OCI-LY3 (cell line): ENCODE measurements around the gene PTGIS.

Experiments used
- CTCF ChIP-seq: fragments of 200-600, 300-600 bp; sonication (generic); IDR thresholded peaks from 2 replicates; pipeline ENCODE4 v1.5.1; 2014; ENCODE audit warnings: antibody characterized with exemption, low read length, low read depth
- EZH2phosphoT487 ChIP-seq: fragments of 200-600 bp; shearing (Covaris generic); IDR thresholded peaks from 2 replicates; pipeline ENCODE4 v1.6.1; 2018; ENCODE audit warnings: antibody characterized with exemption, mixed run types, low read depth

GRCh38 chr20:49496553-49497397 lies 71.2 kb downstream of the PTGIS start:
- no peak for TF ChIP-seq CTCF
- TF ChIP-seq EZH2phosphoT487 = no peak
